Endothelial cell (in vitro differentiated cells): ENCODE results near the gene RILPL1. TPM values are rescaled to one million over a fixed set of nuclear protein-coding genes. Genes with fewer than 3 reads are reported as not detected.
"Not testable (repeated sequence)": the region's sequence is repeated elsewhere in the genome, so short reads cannot be mapped to it uniquely, and the experiment has no call there.

Experiments used
- DNase-seq: peaks from one replicate; pipeline ENCODE4 v3.0.0; 2021; ENCODE audit warnings: low spot score
- H3K27ac Mint-ChIP-seq: one replicate; pipeline ENCODE4 v1.8.0; 2021; ENCODE audit warnings: mixed read lengths, inconsistent platforms; ENCODE audit not compliant: unreplicated experiment
- H3K27me3 Mint-ChIP-seq: one replicate; pipeline ENCODE4 v1.8.0; 2021; ENCODE audit warnings: mild to moderate bottlenecking, moderate library complexity, mixed read lengths, inconsistent platforms; ENCODE audit not compliant: unreplicated experiment
- H3K36me3 Mint-ChIP-seq: one replicate; pipeline ENCODE4 v1.8.0; 2021; ENCODE audit warnings: mild to moderate bottlenecking, low read depth, mixed read lengths, inconsistent platforms; ENCODE audit not compliant: unreplicated experiment
- H3K4me1 Mint-ChIP-seq: one replicate; pipeline ENCODE4 v1.8.0; 2021; ENCODE audit warnings: mild to moderate bottlenecking, mixed read lengths, inconsistent platforms; ENCODE audit not compliant: unreplicated experiment
- H3K4me3 Mint-ChIP-seq: one replicate; pipeline ENCODE4 v1.8.0; 2021; ENCODE audit warnings: mild to moderate bottlenecking, mixed read lengths, inconsistent platforms; ENCODE audit not compliant: unreplicated experiment
- H3K9me3 Mint-ChIP-seq: one replicate; pipeline ENCODE4 v1.8.0; 2021; ENCODE audit warnings: mixed read lengths, inconsistent platforms; ENCODE audit not compliant: unreplicated experiment
- CTCF ChIP-seq: fragments of 200-600 bp; sonication (generic); IDR thresholded peaks from one replicate; pipeline ENCODE4 v1.5.0; 2021; ENCODE audit warnings: antibody characterized with exemption; ENCODE audit not compliant: unreplicated experiment
- long read RNA-seq: library from polyadenylated mRNA; unstranded; transcript quantifications from one replicate; pipeline ENCODE4 v2.0.0, GENCODE V29; 2020; ENCODE audit not compliant: unreplicated experiment
- total RNA-seq: library from RNA; stranded (reverse); fragmentation: NEBNext Ultra II Directional; extraction: Animal tissue kit (Norgen Biotek cat#: 25700); gene quantifications from one replicate; pipeline ENCODE4 v1.2.1, GENCODE V29; 2021; ENCODE audit not compliant: unreplicated experiment

RILPL1 gene
- total RNA-seq = 19.8 TPM
- long read RNA-seq = 0 reads

GRCh38 chr12:123533672-123534643 lies at the start of gene RILPL1:
Gene RILPL1 (minus strand): TSS chr12:123533719. CDS start chr12:123533482, 237 bp downstream.
- Mint-ChIP-seq H3K27me3 (peaks cover 3% of the 10 kb centered on the region), H3K27ac (peak within 1 kb of the TSS; percentile 57), H3K4me1 (peaks cover 9% of the 10 kb centered on the region), H3K9me3 (no peaks in the 10 kb centered on the region), H3K4me3 (peak within 1 kb of the TSS; percentile 92), H3K36me3 (peaks cover 2% of the 10 kb centered on the region)
- peak; percentile 54 for TF ChIP-seq CTCF
- DNase-seq = peak; percentile 66

GRCh38 chr12:123580772-123581171 lies 47.3 kb upstream of the RILPL1 start:
- Mint-ChIP-seq H3K4me3 (no peak overlapping the region), H3K36me3 (no peaks in the 10 kb centered on the region), H3K27me3 (peaks cover 2% of the 10 kb centered on the region), H3K27ac (peak overlapping the region; percentile 45), H3K4me1 (peaks cover 12% of the 10 kb centered on the region), H3K9me3 (no peaks in the 10 kb centered on the region)
- no peak for TF ChIP-seq CTCF
- DNase-seq = no peak

GRCh38 chr12:123578829-123579228 lies 45.3 kb upstream of the RILPL1 start:
- not testable (repeated sequence) for DNase-seq, H3K9me3 Mint-ChIP-seq, H3K27me3 Mint-ChIP-seq, H3K4me3 Mint-ChIP-seq, H3K27ac Mint-ChIP-seq, H3K4me1 Mint-ChIP-seq, H3K36me3 Mint-ChIP-seq

- DNase-seq = no peak
- no peak for TF ChIP-seq CTCF
- peaks cover 7% of the 10 kb centered on the region for H3K4me1 Mint-ChIP-seq
- no peaks in the 10 kb centered on the region for H3K27me3 Mint-ChIP-seq
- no peak overlapping the region for H3K4me3 Mint-ChIP-seq
- no peak overlapping the region for H3K27ac Mint-ChIP-seq
- no peaks in the 10 kb centered on the region for H3K9me3 Mint-ChIP-seq
- no peaks in the 10 kb centered on the region for H3K36me3 Mint-ChIP-seq
Observed at GRCh38 chr12:123578243-123578642, 44.7 kb upstream of the RILPL1 start.

- Mint-ChIP-seq H3K9me3 (no peaks in the 10 kb centered on the region), H3K36me3 (no peaks in the 10 kb centered on the region), H3K4me1 (no peaks in the 10 kb centered on the region), H3K27ac (no peak overlapping the region), H3K27me3 (no peaks in the 10 kb centered on the region), H3K4me3 (no peak overlapping the region)
- DNase-seq = no peak
- TF ChIP-seq CTCF = no peak
Observed at GRCh38 chr12:123576611-123577010, 43.1 kb upstream of the RILPL1 start.
